HepG2 (cell line): ENCODE measurements around the gene MST1. TPM values are rescaled to one million over a fixed set of nuclear protein-coding genes. Genes with fewer than 3 reads are reported as not detected.
A peak's percentile ranks its signal among the peaks of the same experiment; 100 is the strongest.

Source experiments
- FOSL2 ChIP-seq: sonication (generic); formaldehyde crosslinking; IDR thresholded peaks from 2 replicates; pipeline ENCODE4 v1.4.0; 2020; ENCODE audit warnings: missing genetic modification reagents
- HMGXB3 ChIP-seq: sonication (generic); formaldehyde crosslinking; IDR thresholded peaks from 2 replicates; pipeline ENCODE4 v1.4.0; 2020; ENCODE audit warnings: missing genetic modification reagents, borderline replicate concordance
- NFYB ChIP-seq: sonication (generic); formaldehyde crosslinking; IDR thresholded peaks from 2 replicates; pipeline ENCODE4 v1.4.0; 2020; ENCODE audit warnings: missing genetic modification reagents
- PAX8 ChIP-seq: sonication (generic); formaldehyde crosslinking; IDR thresholded peaks from 2 replicates; pipeline ENCODE4 v1.8.0; 2022; ENCODE audit warnings: mild to moderate bottlenecking, missing genetic modification reagents, borderline replicate concordance
- POGZ ChIP-seq: sonication (generic); formaldehyde crosslinking; IDR thresholded peaks from 2 replicates; pipeline ENCODE4 v1.4.0; 2020; ENCODE audit warnings: mild to moderate bottlenecking, missing genetic modification reagents
- POLR2AphosphoS2 ChIP-seq: IDR thresholded peaks from 2 replicates; pipeline ENCODE4 v1.6.1; 2011; ENCODE audit warnings: low read depth, low read length, improper control_type of control experiment
- SALL2 ChIP-seq: sonication (generic); formaldehyde crosslinking; IDR thresholded peaks from 2 replicates; pipeline ENCODE4 v1.8.1; 2023; ENCODE audit warnings: mild to moderate bottlenecking, missing genetic modification reagents, inconsistent platforms
- THYN1 ChIP-seq: sonication (generic); formaldehyde crosslinking; IDR thresholded peaks from 2 replicates; pipeline ENCODE4 v1.8.1; 2023; ENCODE audit warnings: low read depth, mild to moderate bottlenecking, moderate library complexity, missing genetic modification reagents, borderline replicate concordance
- ZBTB20 ChIP-seq: sonication (generic); formaldehyde crosslinking; IDR thresholded peaks from 2 replicates; pipeline ENCODE4 v1.8.1; 2023; ENCODE audit warnings: missing genetic modification reagents, low read depth, mild to moderate bottlenecking, borderline replicate concordance
- ZFX ChIP-seq: sonication (generic); formaldehyde crosslinking; IDR thresholded peaks from 2 replicates; pipeline ENCODE4 v1.4.0; 2020; ENCODE audit warnings: mild to moderate bottlenecking, low read depth, missing genetic modification reagents, moderate library complexity
- ZMAT5 ChIP-seq: sonication (generic); formaldehyde crosslinking; IDR thresholded peaks from 2 replicates; pipeline ENCODE4 v1.5.0; 2020; ENCODE audit warnings: mild to moderate bottlenecking, low read depth, missing genetic modification reagents, borderline replicate concordance
- ZNF619 ChIP-seq: sonication (generic); formaldehyde crosslinking; IDR thresholded peaks from 2 replicates; pipeline ENCODE4 v1.4.0; 2020; ENCODE audit warnings: mild to moderate bottlenecking, missing genetic modification reagents
- ZUFSP ChIP-seq: sonication (generic); formaldehyde crosslinking; IDR thresholded peaks from 2 replicates; pipeline ENCODE4 v1.9.0; 2021; ENCODE audit warnings: missing genetic modification reagents, mild to moderate bottlenecking, borderline replicate concordance
- ZZZ3 ChIP-seq: sonication (generic); formaldehyde crosslinking; IDR thresholded peaks from 2 replicates; pipeline ENCODE4 v1.4.0; 2020; ENCODE audit warnings: missing genetic modification reagents, mild to moderate bottlenecking, borderline replicate concordance
- polyA plus RNA-seq, 8 experiments: library from polyadenylated mRNA; depleted of rRNA in 3 of 8; stranded (reverse) in 7 of 8; unstranded in 1 of 8; fragments of >200 nt; fragmentation: Illumina TruSeq in 4 of 8; extraction: Trizol in 4 of 8; gene quantifications; 2 replicates each; pipeline versions ENCODE4 v1.2.1 to v1.2.3, GENCODE V29; 2011 to 2016; ENCODE audit warnings: low read depth in 4 of 8, missing spikeins in 1 of 8, mixed read lengths in 1 of 8; ENCODE audit not compliant: insufficient read depth in 1 of 8
- total RNA-seq, 5 experiments: library from RNA; depleted of rRNA; stranded (reverse); fragments of >200 nt; fragmentation: Illumina TruSeq; extraction: Trizol; gene quantifications; 2 replicates each; pipeline ENCODE4 v1.2.3, GENCODE V29; 2016; ENCODE audit warnings: low read depth in 1 of 5
- TF ChIP-seq, protein P1 (sequence below): sonication (generic); formaldehyde crosslinking; IDR thresholded peaks from 2 replicates; pipeline ENCODE4 v1.4.0; 2020; ENCODE audit warnings: mild to moderate bottlenecking, missing genetic modification reagents, borderline replicate concordance

The MST1 gene
- total and polyA plus RNA-seq, 2 of the 13 experiments (the other 11 are each of a cell fraction or from before 2014, with no cell fraction given) = 189 to 452 TPM

GRCh38 chr3:49723628-49724551 lies 34.6 kb upstream of the MST1 start, which contains the start of gene GMPPB (continued):
- TF ChIP-seq ZZZ3 = 0 out of 2 replicates have a peak, but pooled peaks have one; percentile 50
- peak; percentile 94 for TF ChIP-seq NFYB
- TF ChIP-seq SALL2 = no peak; the same call in none of the 2 replicates
- no peak for TF ChIP-seq ZBTB20 (CRISPR knock-in tag)
- peak; percentile 83 for TF ChIP-seq POGZ
- TF ChIP-seq THYN1 (CRISPR knock-in tag) = no peak
- peak; percentile 52; the same call in 1 of the 2 replicates for TF ChIP-seq POLR2AphosphoS2
- TF ChIP-seq HMGXB3 = no peak
- peak; percentile 85 for TF ChIP-seq ZFX (CRISPR knock-in tag)
- TF ChIP-seq, protein P1, sequence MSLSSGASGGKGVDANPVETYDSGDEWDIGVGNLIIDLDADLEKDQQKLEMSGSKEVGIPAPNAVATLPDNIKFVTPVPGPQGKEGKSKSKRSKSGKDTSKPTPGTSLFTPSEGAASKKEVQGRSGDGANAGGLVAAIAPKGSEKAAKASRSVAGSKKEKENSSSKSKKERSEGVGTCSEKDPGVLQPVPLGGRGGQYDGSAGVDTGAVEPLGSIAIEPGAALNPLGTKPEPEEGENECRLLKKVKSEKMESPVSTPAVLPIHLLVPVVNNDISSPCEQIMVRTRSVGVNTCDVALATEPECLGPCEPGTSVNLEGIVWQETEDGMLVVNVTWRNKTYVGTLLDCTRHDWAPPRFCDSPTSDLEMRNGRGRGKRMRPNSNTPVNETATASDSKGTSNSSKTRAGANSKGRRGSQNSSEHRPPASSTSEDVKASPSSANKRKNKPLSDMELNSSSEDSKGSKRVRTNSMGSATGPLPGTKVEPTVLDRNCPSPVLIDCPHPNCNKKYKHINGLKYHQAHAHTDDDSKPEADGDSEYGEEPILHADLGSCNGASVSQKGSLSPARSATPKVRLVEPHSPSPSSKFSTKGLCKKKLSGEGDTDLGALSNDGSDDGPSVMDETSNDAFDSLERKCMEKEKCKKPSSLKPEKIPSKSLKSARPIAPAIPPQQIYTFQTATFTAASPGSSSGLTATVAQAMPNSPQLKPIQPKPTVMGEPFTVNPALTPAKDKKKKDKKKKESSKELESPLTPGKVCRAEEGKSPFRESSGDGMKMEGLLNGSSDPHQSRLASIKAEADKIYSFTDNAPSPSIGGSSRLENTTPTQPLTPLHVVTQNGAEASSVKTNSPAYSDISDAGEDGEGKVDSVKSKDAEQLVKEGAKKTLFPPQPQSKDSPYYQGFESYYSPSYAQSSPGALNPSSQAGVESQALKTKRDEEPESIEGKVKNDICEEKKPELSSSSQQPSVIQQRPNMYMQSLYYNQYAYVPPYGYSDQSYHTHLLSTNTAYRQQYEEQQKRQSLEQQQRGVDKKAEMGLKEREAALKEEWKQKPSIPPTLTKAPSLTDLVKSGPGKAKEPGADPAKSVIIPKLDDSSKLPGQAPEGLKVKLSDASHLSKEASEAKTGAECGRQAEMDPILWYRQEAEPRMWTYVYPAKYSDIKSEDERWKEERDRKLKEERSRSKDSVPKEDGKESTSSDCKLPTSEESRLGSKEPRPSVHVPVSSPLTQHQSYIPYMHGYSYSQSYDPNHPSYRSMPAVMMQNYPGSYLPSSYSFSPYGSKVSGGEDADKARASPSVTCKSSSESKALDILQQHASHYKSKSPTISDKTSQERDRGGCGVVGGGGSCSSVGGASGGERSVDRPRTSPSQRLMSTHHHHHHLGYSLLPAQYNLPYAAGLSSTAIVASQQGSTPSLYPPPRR (CRISPR knock-in tag) = peak; percentile 56; the same call in 1 of the 2 replicates
- no peak; the same call in 1 of the 2 replicates for TF ChIP-seq FOSL2
- no peak for TF ChIP-seq ZUFSP
- peak; percentile 29; the same call in 1 of the 2 replicates for TF ChIP-seq ZNF619 (CRISPR knock-in tag)
- TF ChIP-seq ZMAT5 = no peak
- TF ChIP-seq PAX8 = 0 out of 2 replicates have a peak, but pooled peaks have one; percentile 63
